Calu3 (cell line): Measurements from ENCODE around the gene SESTD1. TPM values are rescaled to one million over a fixed set of nuclear protein-coding genes. Genes with fewer than 3 reads are reported as not detected.

Experiments
- BruUV-seq: library from RNA; stranded (reverse); fragments of 400-500 nt; replicated peaks from 2 replicates; lab custom pipeline; 2021; lab: Mats Ljungman, UMichigan
- CTCF ChIA-PET: fragments of 300-600 bp; sonication (Branson Sonifier 250); formaldehyde crosslinking; loops from one replicate; lab custom pipeline; 2022; ENCODE audit warnings: antibody characterized with exemption; lab: Charles Lee
- DNase-seq: peaks from one replicate; pipeline ENCODE4 v3.0.0; 2022
- H3K27ac Mint-ChIP-seq: one replicate; pipeline ENCODE4 v1.8.0; 2022; ENCODE audit warnings: mixed read lengths; ENCODE audit not compliant: unreplicated experiment
- H3K27me3 Mint-ChIP-seq: one replicate; pipeline ENCODE4 v1.8.0; 2022; ENCODE audit warnings: mixed read lengths; ENCODE audit not compliant: unreplicated experiment
- H3K36me3 Mint-ChIP-seq: one replicate; pipeline ENCODE4 v1.8.0; 2022; ENCODE audit warnings: mild to moderate bottlenecking, moderate library complexity, mixed read lengths; ENCODE audit not compliant: insufficient read depth, unreplicated experiment
- H3K4me1 Mint-ChIP-seq: one replicate; pipeline ENCODE4 v1.8.0; 2022; ENCODE audit warnings: mild to moderate bottlenecking, low read depth, mixed read lengths; ENCODE audit not compliant: unreplicated experiment
- H3K4me3 Mint-ChIP-seq: one replicate; pipeline ENCODE4 v1.8.0; 2022; ENCODE audit warnings: mild to moderate bottlenecking, low read depth, moderate library complexity, mixed read lengths; ENCODE audit not compliant: unreplicated experiment
- H3K9me3 Mint-ChIP-seq: one replicate; pipeline ENCODE4 v1.8.0; 2022; ENCODE audit warnings: low read depth, mixed read lengths; ENCODE audit not compliant: unreplicated experiment
- CTCF ChIP-seq: fragments of 200-600 bp; IDR thresholded peaks from one replicate; pipeline ENCODE4 v1.8.0; 2022; ENCODE audit warnings: antibody characterized with exemption; ENCODE audit not compliant: unreplicated experiment
- intact Hi-C: fragments of 100-400 bp; cut with micrococcal nuclease; formaldehyde crosslinking; loops from one replicate; pipeline ENCODE4 v1.10.0; 2022; ENCODE audit not compliant: unreplicated experiment
- total RNA-seq: library from RNA; stranded (reverse); gene quantifications from 2 replicates; pipeline ENCODE4 v1.2.3, GENCODE V29; 2022

Gene SESTD1
- total RNA-seq, 1 experiment from 2014 or later: 145 TPM

- no peak for DNase-seq
- no peak overlapping the region for H3K4me3 Mint-ChIP-seq
- TF ChIP-seq CTCF: no peak
- no TSS peak for BruUV-seq
- H3K36me3 Mint-ChIP-seq: peaks cover 14% of the 10 kb centered on the region
- H3K27ac Mint-ChIP-seq: no peak overlapping the region
- peaks cover 4% of the 10 kb centered on the region for H3K9me3 Mint-ChIP-seq
- intact Hi-C loops: no loop called here
- peaks cover 45% of the 10 kb centered on the region for H3K4me1 Mint-ChIP-seq
- CTCF ChIA-PET: interaction anchor here (0.7 kb wide), 1 partner anchor 9 kb away, joined by 3 read pairs; no protein-coding TSS in a partner anchor
- no peaks in the 10 kb centered on the region for H3K27me3 Mint-ChIP-seq
Measured at GRCh38 chr2:179277429-179278196, 13.0 kb upstream of the SESTD1 start.

DNA sequence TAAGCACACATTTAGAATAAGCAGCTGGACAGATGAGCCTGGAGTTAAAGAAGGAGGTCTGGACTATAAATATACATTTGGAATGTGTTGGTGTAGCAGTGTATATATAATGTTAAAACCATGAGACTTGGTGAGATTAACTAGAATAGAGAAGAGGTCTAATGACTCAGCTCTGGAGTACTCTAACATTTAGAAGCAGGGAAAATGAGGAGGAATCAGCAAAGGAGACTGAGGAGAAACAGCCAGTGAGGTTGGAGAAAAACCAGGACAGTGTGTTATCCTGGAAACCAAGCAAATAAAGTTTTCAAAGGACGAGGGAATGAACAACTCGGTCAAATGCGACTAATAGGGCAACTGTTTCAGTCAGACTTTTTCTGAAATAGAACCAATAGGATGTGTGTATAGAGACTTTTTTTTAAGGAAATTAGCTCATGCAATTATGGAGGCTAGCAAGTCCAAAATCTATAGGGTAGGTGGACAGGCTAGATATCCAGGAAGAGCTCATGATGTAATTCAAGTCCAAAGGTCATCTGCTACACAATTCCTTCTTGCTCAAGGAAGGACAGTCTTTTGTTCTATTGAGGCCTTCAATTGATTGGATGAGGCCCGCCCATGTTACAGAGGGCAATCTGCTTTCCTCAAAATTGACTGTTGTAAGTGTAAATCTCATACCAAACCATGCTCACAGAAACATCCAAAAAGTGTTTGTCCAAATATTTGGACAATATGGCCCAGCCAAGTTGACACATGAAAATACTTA lies 10.8 kb upstream of the SESTD1 start:
- Mint-ChIP-seq H3K36me3 (peaks cover 16% of the 10 kb centered on the region), H3K4me3 (no peak overlapping the region), H3K4me1 (peaks cover 66% of the 10 kb centered on the region), H3K27ac (peak overlapping the region; percentile 22), H3K27me3 (no peaks in the 10 kb centered on the region), H3K9me3 (peaks cover 3% of the 10 kb centered on the region)
- CTCF ChIA-PET: no interaction called here
- no peak for DNase-seq
- BruUV-seq: no TSS peak
- TF ChIP-seq CTCF: no peak
- intact Hi-C loops: no loop called here

DNA sequence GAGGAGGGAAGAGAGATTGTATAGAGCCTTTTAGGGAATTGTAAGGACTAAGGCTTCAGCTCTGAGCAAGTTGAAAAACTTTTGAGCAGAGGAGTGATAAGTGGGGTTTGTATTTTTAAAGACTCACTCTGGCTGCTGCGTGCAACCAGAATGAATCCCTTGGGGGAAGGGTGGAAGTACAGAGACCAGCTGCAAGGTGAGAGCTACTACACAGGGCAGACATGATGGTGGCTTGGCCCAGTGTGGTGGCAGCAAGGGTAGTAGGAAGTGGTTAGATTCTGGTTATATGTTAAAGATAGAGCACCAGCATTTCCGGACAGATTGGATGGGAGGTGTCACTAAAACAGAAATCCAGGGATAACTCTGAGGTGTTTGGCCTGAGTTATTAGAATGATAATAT lies 10.1 kb upstream of the SESTD1 start:
- peaks cover 66% of the 10 kb centered on the region for H3K4me1 Mint-ChIP-seq
- no peak for DNase-seq
- no peaks in the 10 kb centered on the region for H3K27me3 Mint-ChIP-seq
- no peak for TF ChIP-seq CTCF
- H3K9me3 Mint-ChIP-seq: no peaks in the 10 kb centered on the region
- H3K36me3 Mint-ChIP-seq: peaks cover 16% of the 10 kb centered on the region
- intact Hi-C loops: no loop called here
- BruUV-seq: no TSS peak
- CTCF ChIA-PET: no interaction called here
- H3K4me3 Mint-ChIP-seq: no peak overlapping the region
- peak overlapping the region; percentile 22 for H3K27ac Mint-ChIP-seq

GRCh38 chr2:179273461-179273962 lies 8.9 kb upstream of the SESTD1 start:
- no TSS peak for BruUV-seq
- Mint-ChIP-seq H3K27me3 (no peaks in the 10 kb centered on the region), H3K9me3 (peaks cover 2% of the 10 kb centered on the region), H3K4me1 (peaks cover 79% of the 10 kb centered on the region), H3K4me3 (no peak overlapping the region), H3K36me3 (peaks cover 19% of the 10 kb centered on the region), H3K27ac (peak overlapping the region; percentile 2)
- no peak for DNase-seq
- CTCF ChIA-PET: interaction anchor here (1.4 kb wide), 1 partner anchor 14 kb away, joined by 3 read pairs; no protein-coding TSS in a partner anchor
- no peak for TF ChIP-seq CTCF
- intact Hi-C loops: no loop called here
